HEK293T (cell line): ENCODE results near the gene APBB2.
A peak's percentile ranks its signal among the peaks of the same experiment; 100 is the strongest.
"Not testable (repeated sequence)": the region's sequence is repeated elsewhere in the genome, so short reads cannot be mapped to it uniquely, and the experiment has no call there.

Experiments
- CTCF ChIA-PET: fragments of 350-600 bp; formaldehyde crosslinking; extraction: SDS; loops from one replicate; lab custom pipeline; 2021; ENCODE audit warnings: antibody characterized with exemption, inconsistent platforms; lab: Yijun Ruan, JAX
- POLR2A ChIA-PET: fragments of 350-600 bp; formaldehyde crosslinking; extraction: SDS; loops from one replicate; lab custom pipeline; 2020; ENCODE audit warnings: antibody characterized with exemption, inconsistent platforms; lab: Yijun Ruan, JAX
- DNase-seq: peaks from one replicate; pipeline ENCODE4 v3.0.0; 2012; ENCODE audit warnings: mixed read lengths; ENCODE audit errors: extremely low spot score
- ARNT ChIP-seq: fragments of 450-650 bp; IDR thresholded peaks from 2 replicates; pipeline ENCODE4 v1.6.1; 2017; ENCODE audit warnings: mild to moderate bottlenecking
- BHLHE40 ChIP-seq: fragments of 450-650 bp; IDR thresholded peaks from 2 replicates; pipeline ENCODE4 v1.6.1; 2016; ENCODE audit warnings: mild to moderate bottlenecking, moderate library complexity, borderline replicate concordance
- CTBP1 ChIP-seq: fragments of 450-650 bp; IDR thresholded peaks from 2 replicates; pipeline ENCODE4 v1.6.1; 2016; ENCODE audit warnings: borderline replicate concordance
- ELF4 ChIP-seq: fragments of 450-650 bp; IDR thresholded peaks from 2 replicates; pipeline ENCODE4 v1.6.1; 2017; ENCODE audit warnings: antibody characterized with exemption
- FOXA1 ChIP-seq: fragments of 450-650 bp; IDR thresholded peaks from 2 replicates; pipeline ENCODE4 v1.6.1; 2016; ENCODE audit warnings: mild to moderate bottlenecking
- FOXK2 ChIP-seq: fragments of 450-650 bp; IDR thresholded peaks from 2 replicates; pipeline ENCODE4 v1.6.1; 2016; ENCODE audit warnings: mild to moderate bottlenecking
- FOXM1 ChIP-seq: fragments of 450-650 bp; IDR thresholded peaks from 2 replicates; pipeline ENCODE4 v1.6.1; 2017; ENCODE audit warnings: mild to moderate bottlenecking, borderline replicate concordance
- HDGF ChIP-seq: fragments of 450-650 bp; IDR thresholded peaks from 2 replicates; pipeline ENCODE4 v1.6.1; 2017; ENCODE audit warnings: antibody characterized with exemption, borderline replicate concordance
- L3MBTL2 ChIP-seq: fragments of 450-650 bp; conservative IDR thresholded peaks from 2 replicates; pipeline ENCODE4 v1.6.1; 2016; ENCODE audit warnings: mild to moderate bottlenecking
- LEF1 ChIP-seq: fragments of 450-650 bp; IDR thresholded peaks from 2 replicates; pipeline ENCODE4 v1.6.1; 2017; ENCODE audit warnings: mild to moderate bottlenecking, borderline replicate concordance
- NFRKB ChIP-seq: fragments of 450-650 bp; IDR thresholded peaks from 2 replicates; pipeline ENCODE4 v1.6.1; 2016; ENCODE audit warnings: mild to moderate bottlenecking, moderate library complexity
- SP1 ChIP-seq: fragments of 450-650 bp; IDR thresholded peaks from 2 replicates; pipeline ENCODE4 v1.6.1; 2017
- SUZ12 ChIP-seq: fragments of 450-650 bp; IDR thresholded peaks from 2 replicates; pipeline ENCODE4 v1.6.1; 2016; ENCODE audit warnings: mild to moderate bottlenecking
- TARDBP ChIP-seq: fragments of 450-650 bp; IDR thresholded peaks from 2 replicates; pipeline ENCODE4 v1.6.1; 2016
- ZNF384 ChIP-seq: fragments of 450-650 bp; IDR thresholded peaks from 2 replicates; pipeline ENCODE4 v1.6.1; 2016
- TF ChIP-seq, protein P1 (sequence below): fragments of 450-650 bp; IDR thresholded peaks from 2 replicates; pipeline ENCODE4 v1.6.1; 2016

Gene APBB2

DNA sequence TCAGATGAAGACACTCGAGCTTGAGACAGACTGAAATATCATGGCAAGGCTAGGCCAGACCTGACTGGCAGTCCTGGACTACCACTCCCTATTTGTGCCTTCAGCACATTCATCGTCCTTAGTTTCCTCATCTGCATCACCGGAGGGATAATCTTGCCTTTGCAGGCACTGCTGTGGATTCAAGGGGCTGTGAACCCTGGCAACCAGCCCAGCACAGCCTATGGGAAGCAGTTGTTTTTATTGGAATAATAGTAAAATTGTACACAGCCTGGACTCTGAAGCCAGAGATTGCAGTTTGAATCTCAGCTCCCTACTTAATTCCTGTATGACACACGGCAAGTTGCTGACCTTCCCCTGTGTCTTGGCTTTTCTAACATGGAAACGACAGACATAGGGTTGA, 303.6 kb downstream of the APBB2 start:
- ChIA-PET CTCF (interaction anchor here (0.6 kb wide), 1 partner anchor 13 kb away, joined by 4 read pairs; no protein-coding TSS in a partner anchor), POLR2A (interaction anchor here (1.8 kb wide), 1 partner anchor 346 kb away, joined by 5 read pairs; the partner anchor contains the start of gene UCHL1)
- TF ChIP-seq CTBP1: no peak
- TF ChIP-seq L3MBTL2: no peak
- no peak for TF ChIP-seq ARNT
- no peak for TF ChIP-seq FOXA1
- TF ChIP-seq ZNF384: no peak
- no peak for TF ChIP-seq FOXK2
- TF ChIP-seq HDGF: no peak
- TF ChIP-seq TARDBP: no peak
- no peak for DNase-seq

DNA sequence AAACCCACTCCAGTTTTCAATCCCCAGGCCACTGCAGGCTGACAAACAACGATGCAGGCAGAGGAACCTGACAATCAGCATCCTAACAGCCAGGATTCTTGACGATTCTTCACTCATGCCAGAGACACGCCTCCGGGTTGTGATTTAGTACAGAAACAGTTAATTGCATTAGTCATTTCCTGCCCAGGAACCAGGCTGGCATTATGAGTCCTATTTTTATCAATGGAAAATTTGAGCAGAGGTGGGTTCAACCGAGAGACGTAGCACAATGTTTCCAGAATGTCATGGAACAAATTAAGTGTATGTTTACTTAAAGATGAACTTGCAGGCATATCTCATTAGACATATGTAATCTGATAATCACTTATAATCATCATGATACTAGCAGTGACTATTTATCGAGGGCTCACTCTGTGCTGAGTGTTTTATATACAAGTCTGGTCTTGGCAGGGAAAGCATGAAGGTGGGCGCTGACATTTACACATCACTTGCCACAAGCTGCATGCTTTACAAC, 304.9 kb downstream of the APBB2 start:
- POLR2A ChIA-PET: no interaction called here
- CTCF ChIA-PET: interaction anchor here (1.2 to 1.6 kb wide), 3 partner anchors 13 to 35 kb away, joined by 3 to 9 read pairs (median 6); no protein-coding TSS in a partner anchor
- no peak for DNase-seq
- TF ChIP-seq ELF4 (no peak), ARNT (no peak), SP1 (no peak), L3MBTL2 (no peak), SUZ12 (no peak), BHLHE40 (no peak), CTBP1 (no peak), HDGF (no peak), FOXM1 (no peak), ZNF384 (no peak), FOXK2 (no peak), TARDBP (no peak), LEF1 (no peak), NFRKB (no peak)
- TF ChIP-seq, protein P1, sequence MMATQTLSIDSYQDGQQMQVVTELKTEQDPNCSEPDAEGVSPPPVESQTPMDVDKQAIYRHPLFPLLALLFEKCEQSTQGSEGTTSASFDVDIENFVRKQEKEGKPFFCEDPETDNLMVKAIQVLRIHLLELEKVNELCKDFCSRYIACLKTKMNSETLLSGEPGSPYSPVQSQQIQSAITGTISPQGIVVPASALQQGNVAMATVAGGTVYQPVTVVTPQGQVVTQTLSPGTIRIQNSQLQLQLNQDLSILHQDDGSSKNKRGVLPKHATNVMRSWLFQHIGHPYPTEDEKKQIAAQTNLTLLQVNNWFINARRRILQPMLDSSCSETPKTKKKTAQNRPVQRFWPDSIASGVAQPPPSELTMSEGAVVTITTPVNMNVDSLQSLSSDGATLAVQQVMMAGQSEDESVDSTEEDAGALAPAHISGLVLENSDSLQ: no peak

DNA sequence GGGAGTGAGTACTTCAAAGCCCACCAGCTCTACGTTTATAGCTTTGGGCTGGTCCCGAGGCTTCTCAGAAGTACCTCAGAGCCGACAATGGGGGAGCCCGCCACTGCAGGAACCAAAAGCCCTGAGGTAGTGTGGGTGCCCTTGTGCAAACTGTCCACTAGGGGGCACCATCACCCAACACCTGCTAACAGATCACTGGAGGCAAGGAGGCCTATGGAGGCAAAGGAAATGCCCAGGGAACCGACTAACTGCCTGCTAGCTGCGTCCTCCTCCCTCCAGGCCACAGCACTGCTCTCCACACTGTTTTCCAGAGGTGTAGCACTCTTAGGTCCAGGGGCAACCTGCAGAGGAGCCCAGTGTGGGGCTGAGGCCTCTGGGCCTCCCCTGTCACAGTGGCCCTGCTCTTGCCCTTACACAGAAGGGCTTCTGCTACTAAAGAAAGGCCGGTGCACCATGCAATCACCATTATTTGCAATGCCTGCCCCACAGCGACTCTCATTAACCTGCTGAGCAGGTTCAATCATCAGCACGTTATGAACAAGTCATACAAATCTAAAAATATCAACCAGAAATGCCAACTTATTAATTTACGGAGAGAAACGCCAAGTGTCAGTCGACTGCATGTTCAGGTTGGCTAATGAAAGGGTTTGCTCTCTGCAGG, 305.5 kb downstream of the APBB2 start:
- CTCF ChIA-PET: interaction anchor here (1.2 to 1.6 kb wide), 3 partner anchors 13 to 34 kb away, joined by 3 to 9 read pairs (median 6); no protein-coding TSS in a partner anchor
- DNase-seq: peak; percentile 75
- POLR2A ChIA-PET: no interaction called here
- TF ChIP-seq ARNT (no peak), FOXM1 (no peak), CTBP1 (no peak), LEF1 (no peak), ZNF384 (no peak), FOXA1 (no peak), L3MBTL2 (no peak), SUZ12 (no peak), ELF4 (no peak), NFRKB (no peak)
- TF ChIP-seq, protein P1: no peak

DNA sequence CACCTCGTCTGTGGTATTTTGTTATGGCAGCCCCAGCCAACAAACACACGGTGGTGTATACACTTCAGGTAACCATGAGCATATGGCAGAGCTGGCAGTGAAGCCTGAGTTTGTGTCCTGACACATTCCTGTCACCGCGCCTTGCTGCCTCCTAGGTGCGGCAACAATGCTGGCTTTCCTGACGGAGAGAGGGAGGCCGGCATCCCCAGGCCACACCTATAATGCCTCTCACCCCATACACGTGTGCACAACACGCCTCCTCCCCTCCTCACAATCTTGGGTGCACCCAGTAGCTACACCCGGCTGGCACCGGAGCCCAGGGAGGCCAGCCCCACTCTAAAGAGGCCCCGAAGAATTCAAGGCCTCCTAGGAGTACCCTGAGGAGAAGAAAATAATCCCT, 306.0 kb downstream of the APBB2 start:
- ChIA-PET CTCF (interaction anchor here (0.6 to 1.6 kb wide), 4 partner anchors 14 to 775 kb away, joined by 3 to 9 read pairs (median 4); no protein-coding TSS in a partner anchor), POLR2A (no interaction called here)
- peak; percentile 6 for DNase-seq
- no peak for TF ChIP-seq CTBP1
- no peak for TF ChIP-seq TARDBP
- no peak for TF ChIP-seq HDGF
- TF ChIP-seq SUZ12: no peak
- TF ChIP-seq NFRKB: no peak
- no peak for TF ChIP-seq BHLHE40
- TF ChIP-seq L3MBTL2: no peak
- TF ChIP-seq ZNF384: no peak
- no peak for TF ChIP-seq ELF4
- no peak for TF ChIP-seq FOXK2
- TF ChIP-seq, protein P1: no peak
- no peak for TF ChIP-seq FOXM1
- no peak for TF ChIP-seq ARNT
- TF ChIP-seq FOXA1: no peak

DNA sequence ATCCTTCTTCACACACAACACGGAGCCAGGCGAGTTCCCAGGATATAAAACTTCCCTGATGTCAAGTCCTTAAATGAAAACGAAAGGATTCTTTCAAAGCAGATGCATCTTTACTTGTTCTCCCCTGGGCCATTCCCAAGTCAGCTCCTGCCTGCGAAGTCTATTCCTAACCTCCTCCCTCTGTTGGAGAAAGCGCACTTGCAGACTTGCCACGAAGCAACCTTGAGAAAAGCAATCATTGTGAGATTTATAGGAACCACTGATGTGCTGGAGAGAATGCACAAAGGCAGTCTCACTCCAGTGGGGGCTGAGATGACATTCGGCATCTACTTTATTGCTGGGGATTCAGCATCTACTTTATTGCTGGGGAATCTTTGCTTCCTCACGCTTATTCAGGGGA, 308.9 kb downstream of the APBB2 start:
- DNase-seq: no peak
- ChIA-PET CTCF (interaction anchor here (0.6 kb wide), 1 partner anchor 31 kb away, joined by 3 read pairs; no protein-coding TSS in a partner anchor), POLR2A (no interaction called here)

DNA sequence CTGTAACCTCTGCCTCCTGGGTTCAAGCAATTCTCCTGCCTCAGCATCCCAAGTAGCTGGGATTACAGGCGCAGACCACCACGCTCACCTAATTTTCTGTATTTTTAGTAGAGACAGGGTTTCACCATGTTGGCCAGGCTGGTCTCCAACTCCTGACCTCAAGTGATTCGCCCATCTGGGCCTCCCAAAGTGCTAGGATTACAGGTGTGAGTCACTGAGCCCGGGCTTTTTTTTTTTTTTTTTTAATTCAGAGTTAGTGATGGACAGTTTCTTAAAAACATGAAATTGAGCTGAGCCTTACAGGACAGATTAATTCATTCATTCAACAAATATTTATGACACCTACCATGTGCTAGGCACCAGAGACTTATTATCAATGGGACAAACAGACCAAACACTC, 313.8 kb downstream of the APBB2 start:
- POLR2A ChIA-PET: interaction anchor here (0.8 kb wide), 1 partner anchor 22 kb away, joined by 3 read pairs; no protein-coding TSS in a partner anchor
- not testable (repeated sequence) for DNase-seq
- CTCF ChIA-PET: interaction anchor here (1.0 kb wide), 1 partner anchor 60 kb away, joined by 3 read pairs; no protein-coding TSS in a partner anchor

More for the DNA sequence above, 308.9 kb downstream of the APBB2 start:
- no peak for TF ChIP-seq L3MBTL2
